Epithelial cell of esophagus (primary cell): ENCODE data around the gene INPP4A.
A peak's percentile ranks its signal among the peaks of the same experiment; 100 is the strongest.
"Not testable (repeated sequence)": the region's sequence is repeated elsewhere in the genome, so short reads cannot be mapped to it uniquely, and the experiment has no call there.

Experiments used
- DNase-seq: peaks from one replicate; pipeline ENCODE4 v3.0.0; 2010; ENCODE audit warnings: low read depth
- H3K4me3 ChIP-seq: 2 replicates; pipeline ENCODE4 v1.5.1; 2011; ENCODE audit warnings: mild to moderate bottlenecking, low read length, control low read depth
- CTCF ChIP-seq: IDR thresholded peaks from 2 replicates; pipeline ENCODE4 v1.5.1; 2011; ENCODE audit warnings: low read depth, mild to moderate bottlenecking, low read length, control low read depth, inconsistent platforms; ENCODE audit not compliant: insufficient read depth; ENCODE audit errors: missing control alignments

INPP4A gene

GRCh38 chr2:98405301-98405700 lies 39.4 kb upstream of the INPP4A start:
- no peak overlapping the region for H3K4me3 ChIP-seq
- DNase-seq = no peak
- no peak for TF ChIP-seq CTCF

- no peak for TF ChIP-seq CTCF
- no peak overlapping the region for H3K4me3 ChIP-seq
- DNase-seq = no peak
These were observed 36.5 kb upstream of the INPP4A start for GRCh38 chr2:98408155-98408554.

- peak; percentile 65 for DNase-seq
- TF ChIP-seq CTCF = peak; percentile 73
- no peak overlapping the region for H3K4me3 ChIP-seq
These were observed 31.8 kb upstream of the INPP4A start for GRCh38 chr2:98412751-98413458.

GRCh38 chr2:98414246-98414645 lies 30.4 kb upstream of the INPP4A start:
- peak; percentile 16 for DNase-seq
- H3K4me3 ChIP-seq = not testable (repeated sequence)

- H3K4me3 ChIP-seq = not testable (repeated sequence)
These were observed 28.9 kb upstream of the INPP4A start for GRCh38 chr2:98415719-98416248.

GRCh38 chr2:98416383-98417159 lies 28.1 kb upstream of the INPP4A start:
- DNase-seq = peak; percentile 17
- no peak for TF ChIP-seq CTCF
- H3K4me3 ChIP-seq = no peak overlapping the region

More at GRCh38 chr2:98415719-98416248, 28.9 kb upstream of the INPP4A start:
- DNase-seq = not testable (repeated sequence)

- DNase-seq = no peak
- no peak overlapping the region for H3K4me3 ChIP-seq
- TF ChIP-seq CTCF = no peak
These were observed 25.1 kb upstream of the INPP4A start for GRCh38 chr2:98419544-98419943.
